ENCODE data around the gene INTS14.

Gene INTS14

GRCh38 chr15:65610871-65611718 is at the start of gene INTS14:
INTS14 (minus strand) TSS chr15:65611131; CDS start chr15:65607380, 3,751 bp downstream.
- no peaks in the 10 kb centered on the region for H3K36me3 ChIP-seq (replicated peaks)
- H3K27ac ChIP-seq: peak within 1 kb of the TSS; percentile 88
- peak; percentile 62 for TF ChIP-seq CTCF (IDR thresholded peaks at IDR 0.05; ENCODE audit: low read depth, low read length, missing control alignments)
- in situ Hi-C loops (cut with HindIII; ENCODE audit: low pct_ligation_motif_present, low sequenced_read_pairs): no loop called here
- H3K4me3 ChIP-seq (ENCODE audit: low read depth, low read length): peak within 1 kb of the TSS; percentile 88
- no peaks in the 10 kb centered on the region for H3K27me3 ChIP-seq (replicated peaks)
- peak; percentile 95 for DNase-seq

- DNase-seq: no peak
- Histone ChIP-seq H3K27me3 (replicated peaks) (no peaks in the 10 kb centered on the region), H3K36me3 (replicated peaks) (peaks cover 4% of the 10 kb centered on the region), H3K27ac (no peak overlapping the region), H3K4me3 (ENCODE audit: low read depth, low read length) (no peak overlapping the region)
- in situ Hi-C loops (cut with HindIII; ENCODE audit: low pct_ligation_motif_present, low sequenced_read_pairs): no loop called here
- no peak for TF ChIP-seq CTCF (IDR thresholded peaks at IDR 0.05; ENCODE audit: low read depth, low read length, missing control alignments)
Observed at GRCh38 chr15:65659502-65660052, 48.6 kb upstream of the INTS14 start.

- in situ Hi-C loops (cut with HindIII; ENCODE audit: low pct_ligation_motif_present, low sequenced_read_pairs): no loop called here
- DNase-seq: no peak
- H3K36me3 ChIP-seq (replicated peaks): peaks cover 4% of the 10 kb centered on the region
- no peak overlapping the region for H3K4me3 ChIP-seq (ENCODE audit: low read depth, low read length)
- TF ChIP-seq CTCF (IDR thresholded peaks at IDR 0.05; ENCODE audit: low read depth, low read length, missing control alignments): no peak
- no peak overlapping the region for H3K27ac ChIP-seq
- no peaks in the 10 kb centered on the region for H3K27me3 ChIP-seq (replicated peaks)
Observed at GRCh38 chr15:65655457-65655856, 44.5 kb upstream of the INTS14 start.

- in situ Hi-C loops (cut with HindIII; ENCODE audit: low pct_ligation_motif_present, low sequenced_read_pairs): no loop called here
- no peak overlapping the region for H3K4me3 ChIP-seq (ENCODE audit: low read depth, low read length)
- no peaks in the 10 kb centered on the region for H3K27me3 ChIP-seq (replicated peaks)
- H3K36me3 ChIP-seq (replicated peaks): peaks cover 4% of the 10 kb centered on the region
- no peak for TF ChIP-seq CTCF (IDR thresholded peaks at IDR 0.05; ENCODE audit: low read depth, low read length, missing control alignments)
- H3K27ac ChIP-seq: no peak overlapping the region
- peak; percentile 16 for DNase-seq
Observed at GRCh38 chr15:65655026-65655425, 44.1 kb upstream of the INTS14 start.

- H3K36me3 ChIP-seq (replicated peaks): peaks cover 4% of the 10 kb centered on the region
- no peak overlapping the region for H3K4me3 ChIP-seq (ENCODE audit: low read depth, low read length)
- peak; percentile 9 for DNase-seq
- in situ Hi-C loops (cut with HindIII; ENCODE audit: low pct_ligation_motif_present, low sequenced_read_pairs): no loop called here
- no peaks in the 10 kb centered on the region for H3K27me3 ChIP-seq (replicated peaks)
- peak overlapping the region; percentile 29 for H3K27ac ChIP-seq
- TF ChIP-seq CTCF (IDR thresholded peaks at IDR 0.05; ENCODE audit: low read depth, low read length, missing control alignments): no peak
Observed at GRCh38 chr15:65653801-65654521, 43.0 kb upstream of the INTS14 start.

All from brain microvascular endothelial cell (primary cell).